HG02798 (cell line): ENCODE results near the gene ACTG2.
"Not testable (repeated sequence)": the region's sequence is repeated elsewhere in the genome, so short reads cannot be mapped to it uniquely, and the experiment has no call there.

Source experiments
- ATAC-seq: cut with Tn5 transposase; IDR thresholded peaks from one replicate; pipeline ENCODE4 v1.9.1; 2021; ENCODE audit warnings: mild to moderate bottlenecking; ENCODE audit not compliant: unreplicated experiment, poor library complexity

ACTG2 gene

GRCh38 chr2:73891276-73891901 lies 1.4 kb upstream of the ACTG2 start:
- no peak for ATAC-seq

DNA sequence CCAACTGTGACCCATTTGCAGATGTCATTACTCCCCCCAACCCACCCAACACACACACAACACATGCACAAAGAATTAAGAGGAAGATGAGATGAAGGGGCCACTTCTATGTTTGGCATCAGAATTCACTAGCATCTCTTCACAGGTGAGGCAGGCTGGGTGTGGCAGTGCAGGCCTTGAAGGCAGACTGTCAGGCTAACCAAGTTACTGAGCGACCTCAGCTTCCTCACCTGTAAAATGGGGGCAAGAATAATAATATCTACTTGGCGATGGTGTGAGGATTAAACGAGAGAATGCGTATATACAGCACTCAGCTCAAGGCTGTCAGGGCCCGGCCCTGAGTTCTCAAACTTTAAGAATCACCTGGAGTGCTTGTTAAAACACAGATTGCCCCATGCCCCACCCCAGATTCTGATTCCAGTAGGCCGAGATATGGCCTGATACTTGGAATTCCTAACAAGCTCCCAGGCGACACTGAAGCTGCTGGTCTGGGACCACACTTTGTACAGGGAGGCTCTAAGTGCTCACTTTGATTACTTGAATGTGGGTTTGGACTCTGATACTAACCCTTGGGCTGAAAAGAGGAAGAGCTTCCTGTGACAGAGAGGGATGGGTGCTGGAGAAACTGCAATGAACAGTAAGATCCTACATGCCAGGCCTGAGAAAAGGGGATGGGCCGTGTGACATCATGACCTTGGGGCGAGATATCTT lies 1.1 kb downstream of the ACTG2 start:
- ATAC-seq: no peak

GRCh38 chr2:73894475-73894850 lies 1.7 kb downstream of the ACTG2 start:
- ATAC-seq: no peak

GRCh38 chr2:73894877-73895276 lies 2.1 kb downstream of the ACTG2 start:
- ATAC-seq: no peak

GRCh38 chr2:73895473-73895872 lies 2.7 kb downstream of the ACTG2 start:
- no peak for ATAC-seq

DNA sequence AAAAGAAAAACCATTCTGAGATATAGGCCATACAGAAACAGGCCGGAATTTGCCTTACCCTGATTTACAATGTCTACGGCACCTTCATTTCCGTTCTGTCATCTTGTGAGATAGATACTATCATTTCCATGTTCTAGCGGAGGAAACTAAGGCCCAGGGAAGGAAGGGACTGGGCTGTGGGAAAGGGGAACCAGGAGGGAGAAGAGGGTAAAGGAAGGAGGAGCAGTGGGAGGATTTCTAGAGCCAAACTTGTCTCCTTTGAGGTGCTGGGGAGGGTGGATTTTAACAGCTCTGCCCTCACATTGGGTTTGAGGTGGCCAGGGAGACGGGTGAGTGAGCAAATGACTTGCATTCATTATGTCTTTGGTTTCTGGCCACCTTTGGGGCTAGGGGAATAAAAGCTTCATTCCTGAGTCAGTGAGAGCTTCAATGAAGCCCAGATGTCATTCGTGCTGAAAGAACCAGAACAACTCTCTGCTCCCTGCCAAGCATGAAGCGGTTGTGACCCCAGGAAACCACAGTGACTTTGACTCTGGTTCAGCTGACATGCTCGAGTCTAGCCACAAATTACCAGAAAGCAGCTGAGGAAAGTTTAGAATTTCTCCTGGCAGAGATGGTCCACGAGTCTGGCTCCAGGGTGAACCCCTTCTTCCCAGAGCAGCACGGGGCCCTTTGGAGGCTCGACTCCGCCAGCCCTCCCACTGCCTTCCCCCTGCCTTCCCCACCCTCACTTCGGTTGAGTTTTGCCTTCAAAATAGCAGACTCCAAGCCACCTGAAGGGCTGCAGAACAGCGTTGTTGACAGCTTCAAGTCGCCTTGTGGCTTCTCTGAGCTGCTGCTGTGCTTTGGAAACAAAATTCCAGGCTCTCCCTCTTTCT lies 3.8 kb downstream of the ACTG2 start:
- ATAC-seq: peak; percentile 51

DNA sequence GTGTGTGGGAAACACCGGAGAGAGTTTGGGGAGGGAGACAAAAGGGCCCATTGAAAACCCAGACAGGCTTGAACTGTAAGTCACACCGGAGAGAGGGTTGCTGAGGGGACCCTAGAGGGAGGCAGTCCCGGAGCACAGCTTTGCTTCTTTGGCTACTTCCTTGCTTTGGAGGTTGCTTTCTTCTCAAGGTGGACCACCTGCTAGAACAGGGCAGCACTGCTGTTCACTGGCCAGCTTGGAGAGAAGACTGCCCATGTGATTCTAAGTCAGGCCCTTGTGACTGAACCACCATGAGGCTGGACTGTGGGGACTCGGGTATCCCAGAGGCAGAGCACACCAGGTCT lies 4.4 kb downstream of the ACTG2 start:
- ATAC-seq: no peak

DNA sequence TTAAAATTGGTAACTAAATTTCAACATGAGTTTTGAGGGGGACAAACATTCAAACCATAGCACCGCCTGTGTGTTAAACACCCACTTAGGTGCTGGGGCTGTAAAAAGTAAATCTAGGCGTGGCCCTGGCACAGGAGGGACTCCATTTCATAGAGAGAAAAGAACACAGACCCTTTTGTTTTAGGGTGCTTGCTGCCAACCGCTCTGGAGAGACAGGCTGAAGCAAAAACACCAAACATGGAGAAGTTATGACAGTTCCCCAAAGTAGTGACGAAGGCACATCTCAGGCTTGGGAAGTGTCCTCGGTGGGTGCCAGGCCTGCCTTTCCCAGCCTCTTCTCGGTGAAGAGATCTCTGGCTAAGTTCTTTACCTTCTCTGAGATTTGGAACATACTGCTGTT lies 5.1 kb downstream of the ACTG2 start:
- no peak for ATAC-seq

- ATAC-seq: no peak
Observed at GRCh38 chr2:73899801-73900336, 7.1 kb downstream of the ACTG2 start.

DNA sequence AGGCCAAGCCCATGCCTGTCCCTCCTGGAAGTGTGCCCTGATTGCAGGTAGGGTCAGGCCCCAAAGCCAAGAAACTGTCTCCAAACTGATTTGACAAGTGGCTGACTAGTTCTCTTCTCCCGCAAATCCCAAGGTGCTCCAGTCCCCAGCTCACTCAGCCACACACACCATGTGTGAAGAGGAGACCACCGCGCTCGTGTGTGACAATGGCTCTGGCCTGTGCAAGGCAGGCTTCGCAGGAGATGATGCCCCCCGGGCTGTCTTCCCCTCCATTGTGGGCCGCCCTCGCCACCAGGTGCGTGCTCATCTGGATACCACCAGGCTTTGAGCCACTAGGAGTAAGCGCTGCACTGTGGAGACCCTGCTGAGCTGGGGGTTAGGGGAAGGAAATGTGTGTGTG lies 8.3 kb downstream of the ACTG2 start:
- ATAC-seq: no peak

DNA sequence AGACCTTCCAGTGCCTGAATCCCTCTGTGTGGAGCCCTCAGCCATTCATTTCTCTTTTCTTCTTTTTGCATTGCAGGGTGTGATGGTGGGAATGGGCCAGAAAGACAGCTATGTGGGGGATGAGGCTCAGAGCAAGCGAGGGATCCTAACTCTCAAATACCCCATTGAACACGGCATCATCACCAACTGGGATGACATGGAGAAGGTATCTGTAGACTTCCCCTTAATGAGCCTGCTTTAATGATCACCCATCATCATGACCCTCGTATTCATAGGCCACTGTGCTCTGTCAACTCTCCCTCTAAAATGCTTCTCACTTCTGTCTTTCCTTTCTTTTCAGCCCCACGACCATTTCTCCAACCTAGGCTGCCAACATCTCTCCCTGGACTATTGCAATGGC lies 9.5 kb downstream of the ACTG2 start:
- ATAC-seq: no peak

GRCh38 chr2:73903313-73903712 lies 10.5 kb downstream of the ACTG2 start:
- ATAC-seq: no peak

DNA sequence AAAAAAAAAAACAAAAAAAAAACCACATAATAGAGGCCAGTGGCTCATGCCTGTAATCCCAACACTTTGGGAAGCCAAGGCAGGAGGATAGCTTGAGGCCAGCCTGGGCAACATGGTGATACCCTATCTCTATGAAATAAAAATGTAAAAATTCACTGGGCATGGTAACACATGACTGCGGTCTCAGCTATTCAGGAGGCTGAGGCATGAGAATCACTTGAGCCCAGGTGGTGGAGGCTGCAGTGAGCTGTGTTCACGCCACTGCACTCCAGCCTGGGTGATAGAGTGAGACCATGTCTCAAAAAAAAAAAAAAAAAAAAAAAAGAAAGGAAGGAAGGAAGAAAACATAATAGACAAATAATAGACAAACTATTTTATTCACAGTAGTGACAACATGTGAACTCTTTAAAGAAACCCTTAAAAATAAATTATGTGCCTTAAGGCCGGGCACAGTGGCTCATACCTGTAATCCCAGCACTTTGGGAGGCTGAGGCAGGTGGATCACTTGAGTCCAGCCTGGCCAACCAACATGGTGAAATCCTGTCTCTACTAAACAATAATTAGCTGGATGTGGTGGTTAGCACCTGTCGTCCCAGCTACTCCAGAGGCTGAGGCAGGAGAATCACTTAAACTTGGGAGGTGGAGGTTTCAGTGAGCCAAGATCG lies 11.3 kb downstream of the ACTG2 start:
- not testable (repeated sequence) for ATAC-seq

GRCh38 chr2:73904952-73905351 lies 12.1 kb downstream of the ACTG2 start:
- no peak for ATAC-seq

DNA sequence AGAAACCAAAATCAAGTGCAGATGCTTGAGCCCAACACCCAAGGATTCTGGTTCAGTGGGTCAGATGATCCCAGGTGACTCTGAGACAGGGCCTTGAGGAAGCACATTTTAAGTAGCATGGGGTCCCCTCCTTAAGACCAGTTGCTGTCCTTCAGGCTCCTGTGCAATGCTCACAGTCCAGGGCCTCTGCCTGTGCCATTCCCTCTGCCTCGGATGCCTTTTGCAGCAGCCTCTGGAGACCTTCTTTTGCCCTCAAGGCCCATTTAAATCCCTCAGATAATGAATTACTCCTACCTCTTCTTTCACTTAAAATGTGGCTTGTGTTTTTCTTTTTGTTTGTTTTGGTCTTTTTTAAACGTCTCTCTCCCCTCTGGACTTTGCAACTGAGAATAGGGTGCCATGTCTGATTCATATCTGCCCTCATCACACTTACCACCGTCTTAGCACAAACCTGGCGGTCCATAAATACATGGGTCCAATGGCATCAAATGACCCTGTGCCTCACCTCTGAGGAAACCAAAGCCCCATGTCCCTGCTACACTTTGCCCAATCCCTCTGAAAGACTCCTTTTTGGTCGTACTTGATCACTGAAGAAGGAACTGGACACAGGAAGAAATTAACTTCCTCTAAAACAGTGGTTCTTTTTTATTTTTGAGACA lies 14.2 kb downstream of the ACTG2 start:
- no peak for ATAC-seq

DNA sequence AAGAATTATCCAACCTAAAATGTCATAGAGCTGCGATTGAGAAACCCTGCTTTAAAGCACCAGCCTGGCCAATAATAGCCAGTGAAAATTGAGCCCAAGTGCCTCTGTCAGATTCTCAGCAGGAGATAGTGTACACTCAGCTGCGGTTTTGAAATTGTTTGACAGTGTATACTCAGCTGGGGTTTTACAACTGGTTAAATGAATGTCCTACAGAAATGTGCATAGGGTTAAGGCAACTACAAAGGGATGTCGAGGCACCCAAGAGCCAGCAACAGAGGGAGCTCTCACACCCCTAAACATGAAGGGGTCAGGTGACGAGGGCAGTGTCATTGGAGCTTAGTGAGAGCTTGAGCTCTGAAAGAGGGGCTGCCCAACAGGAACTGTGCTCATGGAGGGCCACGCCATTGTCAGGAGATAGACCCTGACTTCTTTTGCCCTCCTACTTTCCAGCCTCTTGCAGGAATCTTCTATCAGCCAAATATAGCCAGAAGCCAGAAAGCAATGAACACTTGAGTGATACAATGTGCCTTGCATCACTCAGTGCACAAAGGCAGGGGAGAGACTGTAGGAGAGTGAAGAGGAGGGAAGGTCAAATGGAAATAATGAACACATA lies 15.1 kb downstream of the ACTG2 start:
- ATAC-seq: peak; percentile 67

DNA sequence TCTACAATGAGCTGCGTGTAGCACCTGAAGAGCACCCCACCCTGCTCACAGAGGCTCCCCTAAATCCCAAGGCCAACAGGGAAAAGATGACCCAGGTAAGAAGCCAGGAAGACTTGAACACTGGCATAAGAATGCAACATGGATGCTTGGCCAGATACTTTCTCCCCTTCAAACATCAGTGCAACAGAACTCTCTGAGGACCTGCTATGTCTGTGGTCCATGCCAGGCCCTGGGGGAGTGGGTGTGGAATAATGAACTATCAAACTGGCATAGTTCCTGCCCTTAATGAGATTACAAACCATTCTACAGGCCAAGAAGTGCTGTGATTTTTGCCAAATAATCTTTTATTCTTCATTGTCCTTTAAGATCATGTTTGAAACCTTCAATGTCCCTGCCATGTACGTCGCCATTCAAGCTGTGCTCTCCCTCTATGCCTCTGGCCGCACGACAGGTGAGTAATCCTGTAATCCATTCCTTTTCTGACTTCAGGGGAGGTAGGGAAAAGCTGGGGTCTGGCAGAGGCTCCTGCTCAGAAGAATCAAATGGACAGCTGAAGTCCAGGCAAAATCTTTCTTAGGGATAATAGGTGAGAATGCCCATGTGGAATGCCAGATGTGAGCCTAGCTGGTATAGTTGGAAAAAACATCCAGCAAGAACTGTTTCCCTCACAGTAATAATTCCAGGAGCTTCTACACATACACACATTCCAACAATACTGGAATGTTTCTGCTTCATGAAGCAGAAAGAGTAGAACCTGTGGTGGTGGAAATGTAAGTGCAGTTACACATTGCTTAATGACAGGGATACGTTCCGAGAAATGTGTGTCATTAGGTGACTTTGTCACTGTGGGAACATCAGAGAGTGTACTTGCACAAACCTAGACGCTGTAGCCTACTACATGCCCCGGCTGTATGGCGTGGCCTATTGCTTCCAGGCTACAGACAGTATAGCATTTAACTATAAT lies 16.2 kb downstream of the ACTG2 start:
- ATAC-seq: no peak

- ATAC-seq: no peak
Observed at GRCh38 chr2:73910873-73911547, 18.2 kb downstream of the ACTG2 start.
